HG03135 (cell line): ENCODE data around the gene SEC11A.

Source experiments
- ATAC-seq: cut with Tn5 transposase; IDR thresholded peaks from one replicate; pipeline ENCODE4 v1.9.1; 2021; ENCODE audit warnings: mild to moderate bottlenecking, moderate library complexity; ENCODE audit not compliant: unreplicated experiment

Gene SEC11A

GRCh38 chr15:84685304-84685703 lies 30.6 kb downstream of the SEC11A start:
- ATAC-seq: no peak

- ATAC-seq: no peak
These were observed 31.8 kb downstream of the SEC11A start for GRCh38 chr15:84684092-84684491.

GRCh38 chr15:84681831-84682230 lies 34.1 kb downstream of the SEC11A start:
- no peak for ATAC-seq

- ATAC-seq: no peak
These were observed 44.7 kb downstream of the SEC11A start for GRCh38 chr15:84671211-84671610.

- ATAC-seq: no peak
These were observed 46.2 kb downstream of the SEC11A start for GRCh38 chr15:84669726-84670125.

- no peak for ATAC-seq
These were observed 47.5 kb downstream of the SEC11A start for GRCh38 chr15:84668221-84668982.

GRCh38 chr15:84666373-84666772 lies 49.6 kb downstream of the SEC11A start:
- no peak for ATAC-seq

- no peak for ATAC-seq
These were observed 54.9 kb downstream of the SEC11A start for GRCh38 chr15:84661001-84661400.

- ATAC-seq: no peak
These were observed 55.8 kb downstream of the SEC11A start for GRCh38 chr15:84659904-84660781.

GRCh38 chr15:84658788-84659411 lies 57.0 kb downstream of the SEC11A start:
- no peak for ATAC-seq

GRCh38 chr15:84658080-84658787 lies 57.7 kb downstream of the SEC11A start, which contains the start of gene NMB:
Gene NMB, minus strand, starts transcription at chr15:84658199. Its CDS starts 47 bp downstream, at chr15:84658152.
- ATAC-seq: peak; percentile 54

- no peak for ATAC-seq
These were observed 58.2 kb downstream of the SEC11A start for GRCh38 chr15:84657748-84658079.

- ATAC-seq: no peak
These were observed 59.0 kb downstream of the SEC11A start for GRCh38 chr15:84656972-84657371.

- ATAC-seq: peak; percentile 29
These were observed 61.1 kb downstream of the SEC11A start for GRCh38 chr15:84654689-84655453.

- peak; percentile 83 for ATAC-seq
These were observed 61.8 kb downstream of the SEC11A start, which contains the start of gene WDR73 for GRCh38 chr15:84653910-84654688. Gene WDR73, minus strand, starts transcription at chr15:84654283. Its CDS starts 9 bp downstream, at chr15:84654274.

- no peak for ATAC-seq
These were observed 62.4 kb downstream of the SEC11A start for GRCh38 chr15:84653584-84653909.

- ATAC-seq: no peak
These were observed 66.2 kb downstream of the SEC11A start for GRCh38 chr15:84649706-84650105.

- no peak for ATAC-seq
These were observed 67.4 kb downstream of the SEC11A start for GRCh38 chr15:84648539-84648938.

GRCh38 chr15:84647726-84648125 lies 68.2 kb downstream of the SEC11A start:
- no peak for ATAC-seq
